Activated T-cell treated with anti-CD3 and anti-CD28 coated beads, Interleukin-2, amount 50 U/mL, for 4 hours (primary cell): ENCODE results near the gene SOX13. TPM values are rescaled to one million over a fixed set of nuclear protein-coding genes. Genes with fewer than 3 reads are reported as not detected.

Experiments used
- ATAC-seq, 2 donors: fragments of 200-7000 bp; cut with Tn5 transposase; one replicate each; pipeline ENCODE4 v1.10.0; 2021
- DNase-seq: peaks from one replicate; pipeline ENCODE4 v3.0.0-alpha.2; 2020
- H3K27me3 Mint-ChIP-seq: one replicate; pipeline ENCODE4 v1.8.0; 2021; ENCODE audit warnings: low read depth, mixed read lengths
- H3K36me3 Mint-ChIP-seq: one replicate; pipeline ENCODE4 v1.8.0; 2022; ENCODE audit warnings: mixed read lengths; ENCODE audit not compliant: insufficient read depth
- H3K4me1 Mint-ChIP-seq: one replicate; pipeline ENCODE4 v1.8.0; 2021; ENCODE audit warnings: low read depth, mixed read lengths
- H3K4me3 Mint-ChIP-seq: one replicate; pipeline ENCODE4 v1.8.0; 2021; ENCODE audit warnings: mild to moderate bottlenecking, moderate library complexity, mixed read lengths
- H3K9me3 Mint-ChIP-seq: one replicate; pipeline ENCODE4 v1.8.0; 2021; ENCODE audit warnings: mixed read lengths
- total RNA-seq, 3 donors: library from RNA; stranded (reverse); gene quantifications; one replicate each; pipeline ENCODE4 v1.2.1, GENCODE V29; 2021

The SOX13 gene
- total RNA-seq, result 1 to 10 TPM in 2 of 3 donors, under 1 TPM in 1; 0.33 to 1.4 (median 1.0) TPM

- DNase-seq (no peak), ATAC-seq (peak; percentile 64 to 66)
- no peaks in the 10 kb centered on the region for H3K36me3 Mint-ChIP-seq
- peaks cover 66% of the 10 kb centered on the region for H3K27me3 Mint-ChIP-seq
- H3K9me3 Mint-ChIP-seq, result peaks cover 3% of the 10 kb centered on the region
- peak within 1 kb of the TSS; percentile 85 for H3K4me3 Mint-ChIP-seq
- H3K4me1 Mint-ChIP-seq, result peaks cover 20% of the 10 kb centered on the region
Observed at GRCh38 chr1:204072931-204073836, at the start of gene SOX13. Gene SOX13 (plus strand): TSS chr1:204073115. CDS start chr1:204112916, 39,801 bp downstream.

DNA sequence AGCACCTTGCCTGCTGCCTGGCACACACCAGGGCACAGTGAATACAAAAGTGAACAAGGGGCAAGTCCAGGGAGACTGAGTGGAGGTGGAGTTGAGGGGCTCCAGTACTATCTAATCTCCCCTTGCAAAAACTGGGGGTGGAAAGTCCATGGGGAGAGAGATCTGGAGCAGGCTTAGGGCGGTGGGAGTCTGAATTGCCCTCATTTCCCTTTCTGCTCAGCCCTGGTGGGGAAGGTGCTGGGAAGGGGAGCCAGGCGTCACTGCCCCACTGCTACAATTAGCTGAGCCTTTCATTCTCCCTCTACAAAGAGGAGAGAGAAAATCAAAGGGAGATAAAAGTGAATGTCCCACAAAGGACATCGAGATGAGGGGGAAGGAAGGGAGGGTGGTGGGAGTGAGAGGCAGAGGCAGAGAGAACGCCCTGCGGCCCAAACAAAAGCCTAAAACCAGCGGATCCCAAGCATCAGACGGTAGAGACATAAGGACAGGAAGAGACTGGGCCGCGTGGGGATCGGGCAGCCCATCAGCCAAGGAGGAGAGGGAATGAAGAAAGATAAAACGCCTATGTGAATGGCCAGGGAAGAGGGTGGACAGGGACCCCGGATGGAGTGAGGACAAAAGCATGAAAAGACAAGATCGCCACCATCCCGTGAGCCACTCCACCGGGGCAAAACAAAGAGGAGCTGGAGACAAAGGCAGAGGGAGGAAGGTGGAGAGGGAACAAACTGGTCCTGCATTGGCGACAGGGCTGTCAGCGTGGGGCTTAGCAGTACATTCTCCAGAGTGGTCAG lies 46.8 kb upstream of the SOX13 start:
- Mint-ChIP-seq H3K36me3 (no peaks in the 10 kb centered on the region), H3K4me3 (no peak overlapping the region), H3K9me3 (no peaks in the 10 kb centered on the region), H3K4me1 (no peaks in the 10 kb centered on the region), H3K27me3 (peaks cover 22% of the 10 kb centered on the region)
- DNase-seq (no peak), ATAC-seq (no peak)

- ATAC-seq, result no peak
- Mint-ChIP-seq H3K4me1 (no peaks in the 10 kb centered on the region), H3K9me3 (no peaks in the 10 kb centered on the region), H3K27me3 (peaks cover 24% of the 10 kb centered on the region), H3K36me3 (no peaks in the 10 kb centered on the region), H3K4me3 (no peak overlapping the region)
- no peak for DNase-seq
Observed at GRCh38 chr1:204027446-204027845, 45.5 kb upstream of the SOX13 start.

GRCh38 chr1:204029016-204029415 lies 43.9 kb upstream of the SOX13 start:
- H3K36me3 Mint-ChIP-seq, result no peaks in the 10 kb centered on the region
- DNase-seq (no peak), ATAC-seq (no peak)
- no peak overlapping the region for H3K4me3 Mint-ChIP-seq
- no peaks in the 10 kb centered on the region for H3K4me1 Mint-ChIP-seq
- no peaks in the 10 kb centered on the region for H3K9me3 Mint-ChIP-seq
- H3K27me3 Mint-ChIP-seq, result peaks cover 21% of the 10 kb centered on the region

DNA sequence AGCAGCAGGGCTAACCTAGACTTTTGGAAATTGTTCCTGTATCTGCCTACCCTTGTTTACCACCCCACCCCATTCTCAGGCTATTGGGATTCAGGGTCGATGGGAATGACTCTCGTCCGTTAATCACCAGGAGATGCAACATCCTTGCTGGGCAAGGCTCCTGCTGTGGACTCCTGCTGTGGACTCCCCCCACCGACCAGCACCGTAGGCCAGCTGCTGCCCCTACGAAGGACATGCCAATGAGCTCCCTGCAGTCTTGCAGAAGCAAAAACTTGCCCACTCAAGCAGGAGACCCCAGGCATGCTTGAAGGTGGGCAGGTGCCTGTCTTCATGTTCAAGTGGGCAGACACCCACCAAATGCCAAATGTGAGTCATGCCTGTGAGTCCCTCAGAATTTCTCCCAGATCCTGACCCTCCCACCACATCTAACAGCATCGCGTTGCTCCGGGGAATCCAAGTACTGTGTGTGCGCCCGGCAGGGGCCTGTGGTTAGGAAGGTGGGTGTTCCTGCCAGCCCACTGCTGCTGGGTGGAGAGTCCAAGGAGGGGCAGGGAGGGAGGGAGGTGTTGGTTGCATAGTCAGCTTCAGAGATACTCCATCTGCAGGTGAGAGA lies 41.7 kb upstream of the SOX13 start:
- ATAC-seq (no peak), DNase-seq (no peak)
- Mint-ChIP-seq H3K36me3 (no peaks in the 10 kb centered on the region), H3K4me1 (no peaks in the 10 kb centered on the region), H3K4me3 (no peak overlapping the region), H3K27me3 (peaks cover 17% of the 10 kb centered on the region), H3K9me3 (no peaks in the 10 kb centered on the region)

- peaks cover 14% of the 10 kb centered on the region for H3K27me3 Mint-ChIP-seq
- no peak overlapping the region for H3K4me3 Mint-ChIP-seq
- ATAC-seq (no peak), DNase-seq (no peak)
- no peaks in the 10 kb centered on the region for H3K4me1 Mint-ChIP-seq
- H3K9me3 Mint-ChIP-seq, result no peaks in the 10 kb centered on the region
- H3K36me3 Mint-ChIP-seq, result no peaks in the 10 kb centered on the region
Observed at GRCh38 chr1:204032642-204033235, 40.2 kb upstream of the SOX13 start.

DNA sequence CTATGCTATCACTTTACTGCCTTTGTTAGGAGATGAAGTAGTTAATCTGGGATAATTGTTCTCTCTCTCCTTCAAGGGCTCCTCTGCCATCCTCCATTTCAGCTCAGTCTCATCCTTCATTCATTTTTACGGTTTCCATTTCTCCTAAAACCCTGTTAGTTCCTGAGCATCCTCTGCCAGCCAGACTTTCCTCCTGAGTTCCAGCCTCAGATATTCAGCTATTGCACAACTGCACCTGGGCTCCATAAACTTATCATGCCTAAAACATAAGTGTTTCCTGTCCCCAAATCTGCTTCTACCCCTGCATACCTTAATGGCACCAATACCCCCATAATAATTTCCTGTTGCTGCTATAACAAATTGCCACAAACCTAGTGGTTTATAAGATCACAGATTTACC lies 39.6 kb upstream of the SOX13 start:
- Mint-ChIP-seq H3K4me3 (no peak overlapping the region), H3K9me3 (no peaks in the 10 kb centered on the region)

GRCh38 chr1:204036882-204037655 lies 35.8 kb upstream of the SOX13 start:
- Mint-ChIP-seq H3K27me3 (peaks cover 9% of the 10 kb centered on the region), H3K4me3 (no peak overlapping the region), H3K36me3 (no peaks in the 10 kb centered on the region), H3K9me3 (no peaks in the 10 kb centered on the region), H3K4me1 (no peaks in the 10 kb centered on the region)
- no peak for DNase-seq
- ATAC-seq, result no peak

More for the DNA sequence above, 39.6 kb upstream of the SOX13 start:
- no peaks in the 10 kb centered on the region for H3K4me1 Mint-ChIP-seq
- ATAC-seq (no peak), DNase-seq (no peak)
- H3K27me3 Mint-ChIP-seq, result peaks cover 14% of the 10 kb centered on the region
- H3K36me3 Mint-ChIP-seq, result no peaks in the 10 kb centered on the region

- DNase-seq (no peak), ATAC-seq (no peak)
- Mint-ChIP-seq H3K36me3 (no peaks in the 10 kb centered on the region), H3K4me3 (no peak overlapping the region), H3K27me3 (peaks cover 2% of the 10 kb centered on the region), H3K9me3 (no peaks in the 10 kb centered on the region), H3K4me1 (no peaks in the 10 kb centered on the region)
Observed at GRCh38 chr1:204041232-204041767, 31.6 kb upstream of the SOX13 start.

GRCh38 chr1:204041803-204042505 lies 31.0 kb upstream of the SOX13 start:
- H3K36me3 Mint-ChIP-seq, result no peaks in the 10 kb centered on the region
- DNase-seq, result no peak

GRCh38 chr1:204042516-204042915 lies 30.4 kb upstream of the SOX13 start:
- DNase-seq (no peak), ATAC-seq (no peak)
- H3K36me3 Mint-ChIP-seq, result no peaks in the 10 kb centered on the region
- H3K4me1 Mint-ChIP-seq, result no peaks in the 10 kb centered on the region
- H3K27me3 Mint-ChIP-seq, result no peaks in the 10 kb centered on the region
- H3K9me3 Mint-ChIP-seq, result no peaks in the 10 kb centered on the region
- H3K4me3 Mint-ChIP-seq, result no peak overlapping the region

More at GRCh38 chr1:204041803-204042505, 31.0 kb upstream of the SOX13 start:
- Mint-ChIP-seq H3K4me1 (no peaks in the 10 kb centered on the region), H3K27me3 (peaks cover 2% of the 10 kb centered on the region), H3K4me3 (no peak overlapping the region), H3K9me3 (no peaks in the 10 kb centered on the region)
- no peak for ATAC-seq

- Mint-ChIP-seq H3K36me3 (no peaks in the 10 kb centered on the region), H3K4me3 (no peak overlapping the region), H3K27me3 (no peaks in the 10 kb centered on the region), H3K4me1 (no peaks in the 10 kb centered on the region), H3K9me3 (no peaks in the 10 kb centered on the region)
- DNase-seq, result no peak
- ATAC-seq, result no peak
Observed at GRCh38 chr1:204043680-204044079, 29.2 kb upstream of the SOX13 start.

DNA sequence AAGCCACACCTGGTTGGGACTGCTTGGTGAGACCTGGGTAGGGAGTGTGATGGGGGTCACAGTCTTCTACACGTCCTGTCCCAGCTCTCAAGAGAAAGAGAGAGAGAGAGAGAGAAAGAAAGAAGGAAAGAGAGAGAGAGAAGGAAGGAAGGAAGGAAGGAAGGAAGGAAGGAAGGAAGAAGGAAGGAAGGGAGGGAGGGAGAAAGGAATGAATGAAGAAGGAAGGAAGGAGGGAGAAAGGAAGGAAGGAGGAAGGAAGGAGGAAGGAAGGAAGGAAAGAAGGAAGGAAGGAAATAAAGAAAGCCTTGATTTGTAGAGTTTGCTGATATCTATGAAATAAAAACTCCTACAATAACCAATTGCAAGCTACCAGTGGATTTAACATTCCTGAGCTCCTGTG lies 28.5 kb upstream of the SOX13 start:
- H3K36me3 Mint-ChIP-seq, result no peaks in the 10 kb centered on the region
- no peaks in the 10 kb centered on the region for H3K27me3 Mint-ChIP-seq
- DNase-seq (no peak), ATAC-seq (no peak)
- no peaks in the 10 kb centered on the region for H3K9me3 Mint-ChIP-seq
- H3K4me3 Mint-ChIP-seq, result no peak overlapping the region
- H3K4me1 Mint-ChIP-seq, result no peaks in the 10 kb centered on the region
